ENCODE measurements around the gene RND1.
"Not testable (repeated sequence)": the region's sequence is repeated elsewhere in the genome, so short reads cannot be mapped to it uniquely, and the experiment has no call there.

RND1 gene

DNA sequence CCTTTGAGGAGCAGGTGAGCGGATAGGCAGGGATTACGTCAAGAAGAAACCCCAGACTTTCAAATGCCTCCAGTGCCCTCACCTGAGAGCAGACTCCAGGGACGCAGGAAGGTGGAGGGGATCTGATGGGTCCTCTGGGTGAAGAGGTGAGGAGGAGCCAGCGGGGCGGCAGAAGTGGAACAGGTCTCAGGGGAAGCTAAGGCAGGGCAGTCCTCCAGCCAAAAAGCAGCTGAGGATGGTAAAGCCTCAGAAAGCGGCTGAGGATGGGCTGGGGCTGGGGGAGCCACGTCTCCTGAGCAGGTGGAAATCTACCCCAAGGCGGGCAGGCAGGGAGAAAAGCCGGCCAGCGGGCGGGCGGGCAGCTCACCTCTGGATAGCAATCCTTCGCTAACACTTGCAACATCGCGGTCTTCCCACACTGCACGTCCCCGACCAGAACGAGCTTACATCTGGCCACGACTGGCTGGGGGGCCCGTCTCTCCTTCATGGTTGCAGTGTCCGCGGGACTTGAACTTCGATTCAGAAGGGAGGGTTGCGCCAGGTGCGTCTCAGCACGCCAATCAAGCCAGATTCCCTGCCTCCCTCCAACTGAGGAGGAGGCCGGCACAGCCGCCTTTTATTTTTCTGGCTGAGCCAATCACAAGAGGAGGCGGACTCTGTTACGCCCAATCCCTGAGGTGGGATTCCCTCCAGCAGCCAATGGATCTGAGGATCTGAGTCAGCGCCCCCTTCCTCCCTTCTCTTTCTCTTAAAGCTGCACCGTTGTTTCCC is at the start of gene RND1:
TSS of gene RND1 (minus strand) at position 590 of the 771 bp plus-strand sequence. CDS start at position 487, 103 bp downstream.
- in situ Hi-C loops (cut with MboI; ENCODE audit: low sequenced_read_pairs), result no loop called here

DNA sequence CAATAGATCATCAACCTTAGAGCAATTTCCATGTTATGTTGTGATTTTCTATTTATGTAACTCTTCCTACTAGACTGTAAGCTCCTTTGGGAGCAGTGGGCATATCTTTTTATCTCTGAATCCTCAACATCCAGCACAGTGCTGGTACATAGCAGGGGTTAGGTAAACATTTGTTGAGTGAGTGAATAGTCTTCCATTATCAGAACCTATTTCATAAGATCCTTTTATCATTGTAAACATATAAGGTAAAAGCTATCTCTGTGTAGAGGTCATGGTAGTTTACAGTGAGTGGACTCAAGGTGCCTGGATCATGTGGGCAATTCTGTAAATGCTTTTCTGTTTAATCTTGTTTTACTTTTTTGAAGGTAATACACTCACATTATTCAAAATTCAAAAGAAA is 44.5 kb upstream of the RND1 start:
- in situ Hi-C loops (cut with MboI; ENCODE audit: low sequenced_read_pairs), result no loop called here

DNA sequence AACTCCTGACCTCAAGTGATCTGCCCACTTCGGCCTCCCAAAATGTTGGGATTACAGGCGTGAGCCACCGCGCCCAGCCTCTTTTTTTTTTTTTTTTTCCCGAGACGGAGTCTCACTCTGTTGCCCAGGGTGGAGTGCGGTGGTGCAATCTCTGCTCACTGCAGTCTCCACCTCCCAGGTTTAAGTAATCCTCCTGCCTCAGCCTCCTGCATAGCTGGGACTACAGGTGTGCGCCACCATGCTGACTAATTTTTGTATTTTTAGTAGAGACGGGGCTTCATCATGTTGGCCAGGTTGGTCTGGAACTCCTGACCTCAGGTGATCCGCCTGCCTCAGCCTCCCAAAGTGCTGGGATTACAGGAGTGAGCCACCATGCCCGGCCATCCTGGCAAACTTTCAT is 44.0 kb upstream of the RND1 start:
- in situ Hi-C loops (cut with MboI; ENCODE audit: low sequenced_read_pairs), result not testable (repeated sequence)

DNA sequence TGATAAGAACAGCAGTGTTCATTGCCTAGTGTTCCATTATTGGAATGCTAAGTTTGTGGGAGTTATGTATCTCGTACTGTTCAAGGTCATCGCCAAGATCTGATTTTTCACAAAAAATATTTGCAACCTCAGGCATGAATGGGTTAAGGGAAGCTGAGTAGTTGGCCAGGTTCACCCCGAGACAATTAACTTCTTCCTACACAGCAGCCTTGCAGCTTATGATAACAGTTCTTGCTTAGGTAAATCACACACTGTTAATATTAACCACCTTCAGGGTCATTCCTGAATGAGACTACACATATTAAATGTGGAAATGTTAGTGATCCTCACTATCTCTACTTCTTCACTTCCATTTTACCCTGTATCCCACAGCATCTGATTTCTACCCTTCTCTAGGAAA is 41.6 kb upstream of the RND1 start:
- in situ Hi-C loops (cut with MboI; ENCODE audit: low sequenced_read_pairs), result no loop called here

DNA sequence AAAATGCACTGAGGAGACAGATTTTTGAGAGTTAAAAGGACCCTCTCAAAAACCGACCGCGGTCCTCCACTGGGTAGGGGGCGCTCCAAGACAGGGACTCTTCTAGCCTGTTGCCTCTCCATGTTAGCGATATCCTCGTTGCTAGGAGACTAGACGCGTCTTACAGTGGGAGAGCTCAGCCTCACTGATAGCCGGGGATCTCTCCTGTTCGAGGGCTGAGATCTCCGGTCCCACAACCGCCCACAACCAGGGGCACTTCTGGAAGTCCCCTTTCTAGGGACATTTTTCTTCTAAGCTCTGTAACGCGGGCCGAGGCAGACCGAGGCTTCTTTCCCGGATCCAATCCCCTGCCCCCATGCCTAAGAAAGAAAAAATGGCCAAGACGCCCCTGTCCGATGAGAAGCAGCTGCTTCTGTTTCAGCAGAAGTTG is 38.3 kb upstream of the RND1 start:
- in situ Hi-C loops (cut with MboI; ENCODE audit: low sequenced_read_pairs), result no loop called here

DNA sequence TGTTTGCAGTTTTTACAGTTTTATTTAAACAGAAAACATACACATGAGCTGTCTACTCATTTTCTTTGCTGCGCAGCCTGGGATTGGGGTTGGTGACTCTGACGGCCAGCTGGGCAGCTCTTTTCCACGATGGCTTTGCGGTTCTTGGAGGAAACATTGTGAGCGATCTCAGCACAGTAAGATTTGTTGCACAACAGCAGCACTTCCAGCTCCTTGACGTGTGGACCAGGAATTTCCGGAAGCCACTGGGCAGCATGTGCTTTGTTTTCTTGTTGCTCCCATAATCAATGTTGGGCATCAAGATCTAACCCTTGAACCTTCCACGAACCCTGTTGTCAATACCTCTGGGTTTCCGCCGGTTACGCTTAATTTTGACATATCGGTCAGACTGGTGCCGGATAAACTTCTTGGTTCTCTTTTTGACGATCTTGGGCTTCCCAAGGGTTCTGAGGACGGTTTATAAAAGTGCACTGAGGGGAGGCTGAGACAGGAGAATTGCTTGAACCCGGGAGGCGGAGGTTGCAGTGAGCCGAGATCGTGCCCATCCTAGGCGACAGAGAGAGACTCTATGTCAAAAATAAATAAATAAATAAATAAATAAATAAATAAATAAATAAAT is 37.8 kb upstream of the RND1 start:
- in situ Hi-C loops (cut with MboI; ENCODE audit: low sequenced_read_pairs), result no loop called here

DNA sequence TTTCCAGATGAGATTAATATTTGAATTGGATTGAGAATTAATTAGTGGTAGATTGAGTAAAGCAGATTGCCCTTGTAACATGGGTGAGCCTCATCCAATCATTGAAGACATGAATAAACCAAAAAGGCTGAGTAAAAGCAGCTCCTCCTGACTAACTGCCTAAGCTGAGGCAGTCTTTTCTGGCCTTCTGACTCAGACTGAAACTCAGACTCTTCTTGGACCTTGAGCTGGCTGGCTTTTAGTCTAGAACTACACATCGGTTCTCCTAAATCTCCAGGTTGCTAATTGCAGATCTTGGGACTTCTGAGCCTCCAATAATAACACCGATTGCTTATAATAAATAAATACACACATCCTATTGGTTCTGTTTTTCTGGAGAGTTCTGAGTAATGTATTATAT is 35.6 kb upstream of the RND1 start:
- in situ Hi-C loops (cut with MboI; ENCODE audit: low sequenced_read_pairs), result no loop called here

DNA sequence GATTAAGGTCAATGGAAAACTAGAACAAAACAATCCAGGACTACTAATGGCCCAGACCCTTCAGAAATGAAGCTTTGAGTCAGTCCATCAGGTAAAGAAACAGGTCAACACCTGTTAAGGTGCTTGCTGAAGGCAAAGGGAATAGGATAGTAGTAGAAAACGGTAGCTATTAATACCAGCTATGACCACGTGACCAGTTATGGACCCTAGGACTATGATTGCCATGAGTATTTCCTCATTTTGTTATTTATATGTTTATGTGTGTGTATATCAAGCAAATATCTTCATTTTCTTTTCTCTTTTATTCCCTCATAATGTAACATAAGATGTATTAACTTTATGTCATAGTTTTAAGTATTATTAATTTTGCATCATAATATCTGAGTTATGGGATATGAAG is 34.0 kb upstream of the RND1 start:
- in situ Hi-C loops (cut with MboI; ENCODE audit: low sequenced_read_pairs), result no loop called here

DNA sequence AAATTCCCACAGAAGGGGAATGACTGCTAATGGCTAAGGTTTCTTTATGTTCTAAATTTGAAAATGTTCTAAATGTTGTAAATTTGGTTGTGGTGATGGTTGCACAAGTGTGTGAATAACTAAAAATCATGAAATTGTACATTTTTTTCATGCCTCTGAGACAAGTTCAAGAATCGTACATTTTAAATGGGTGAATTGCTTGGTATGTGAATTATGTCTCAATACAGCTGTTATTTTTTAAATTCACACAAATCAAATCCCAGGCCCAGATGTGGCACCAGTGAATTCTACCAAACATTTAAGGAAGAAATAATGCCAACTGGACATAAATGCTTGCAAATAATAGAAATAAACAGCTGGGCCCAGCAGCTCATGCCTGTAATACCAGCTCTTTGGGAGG is 28.6 kb upstream of the RND1 start:
- in situ Hi-C loops (cut with MboI; ENCODE audit: low sequenced_read_pairs), result no loop called here

DNA sequence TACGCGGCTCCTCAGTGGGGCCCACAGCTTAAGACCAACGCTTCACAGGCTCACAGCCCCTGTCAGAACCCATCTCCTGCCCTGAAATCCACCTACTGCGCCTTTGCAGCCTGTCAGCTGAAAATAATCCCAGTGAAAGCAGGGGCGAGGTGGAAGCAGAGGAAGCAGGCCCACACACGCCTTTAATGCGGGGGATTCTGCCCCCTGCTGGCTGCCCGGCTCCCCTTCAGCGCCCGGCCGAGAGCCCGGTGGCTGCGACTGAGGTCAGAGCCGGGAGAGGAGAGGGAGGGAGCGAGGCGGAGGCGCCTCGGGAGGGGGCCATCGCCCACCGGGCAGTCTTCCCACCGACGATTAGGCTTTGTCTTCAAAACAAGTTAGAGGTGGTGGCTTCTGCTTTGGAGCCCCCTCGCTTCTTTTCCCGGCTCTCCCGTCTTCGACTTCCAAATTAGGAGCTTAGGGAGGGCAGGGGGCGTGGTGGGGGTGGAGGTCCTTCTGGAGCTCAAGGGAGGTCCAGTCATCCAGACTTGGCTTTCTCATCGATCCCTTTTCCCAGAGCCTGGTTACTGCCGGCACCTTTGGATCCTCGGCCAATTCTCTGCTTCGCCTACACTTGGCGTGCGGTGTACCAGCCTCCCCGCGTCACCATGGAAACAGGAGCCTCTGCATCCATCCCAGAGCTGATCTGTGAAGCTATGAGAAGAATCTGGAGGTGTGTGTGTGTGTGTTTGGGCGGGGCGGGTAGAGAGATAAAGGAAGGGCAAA is 25.2 kb upstream of the RND1 start:
- in situ Hi-C loops (cut with MboI; ENCODE audit: low sequenced_read_pairs), result no loop called here

DNA sequence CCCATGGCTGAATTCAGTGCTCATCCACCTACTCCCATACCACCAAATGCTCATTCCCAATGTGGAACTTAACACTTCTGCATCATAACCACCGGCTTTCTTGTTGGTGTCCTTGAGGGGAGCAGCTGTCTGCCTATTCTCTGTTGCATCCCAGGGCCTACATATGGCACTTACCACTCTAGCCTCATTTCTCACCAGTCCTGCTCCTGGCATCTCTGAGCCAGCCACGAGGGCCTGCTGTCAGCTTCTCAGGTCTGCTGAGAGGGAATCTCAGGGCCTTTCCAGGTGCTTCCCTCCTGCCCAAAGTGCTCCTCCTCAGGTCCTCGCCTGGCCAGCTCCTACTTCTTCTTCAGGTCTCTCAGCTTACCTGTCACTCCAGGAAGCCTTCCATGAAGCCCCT is 24.0 kb upstream of the RND1 start:
- in situ Hi-C loops (cut with MboI; ENCODE audit: low sequenced_read_pairs), result no loop called here

DNA sequence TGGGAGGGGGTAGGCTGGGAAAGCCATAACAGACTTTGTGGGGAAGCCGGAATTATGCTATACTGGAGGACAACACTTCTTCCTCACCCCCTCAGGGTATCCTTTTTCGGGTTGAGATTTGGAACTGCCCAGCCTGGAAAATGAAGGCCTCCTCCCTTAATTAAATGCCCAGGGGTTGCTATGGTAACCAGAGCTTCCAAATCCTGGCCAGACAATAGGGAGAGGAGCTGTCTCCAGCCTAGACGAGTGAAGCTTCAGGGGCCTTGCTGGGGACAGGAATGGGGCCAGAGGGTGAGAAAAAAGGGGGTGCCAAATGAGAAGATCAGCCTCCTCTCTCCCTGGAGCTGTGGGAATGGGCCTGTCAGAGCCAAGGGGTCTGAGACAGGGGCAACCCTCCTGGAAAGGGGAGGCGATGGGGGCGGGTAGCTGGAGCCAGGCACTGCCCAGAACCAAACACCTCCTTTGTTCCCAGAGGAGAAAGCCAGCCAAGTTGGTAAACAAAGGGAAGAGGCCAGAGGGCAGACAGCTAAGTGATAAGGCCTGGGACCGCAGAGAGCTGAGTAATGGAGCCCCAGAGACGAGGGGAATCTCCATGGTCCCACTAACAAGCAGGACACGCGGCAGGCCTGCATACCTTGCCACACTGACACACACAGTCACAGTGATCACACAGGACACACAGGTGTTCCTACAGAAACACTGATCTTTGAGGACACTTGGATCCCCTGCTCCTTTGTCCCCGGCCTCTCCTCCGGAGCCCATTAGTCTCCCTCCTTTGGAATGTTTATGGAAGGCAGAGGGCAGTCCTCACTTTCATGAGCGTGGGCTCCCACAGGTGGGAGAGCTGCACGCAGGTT is 17.9 kb upstream of the RND1 start:
- in situ Hi-C loops (cut with MboI; ENCODE audit: low sequenced_read_pairs), result no loop called here

DNA sequence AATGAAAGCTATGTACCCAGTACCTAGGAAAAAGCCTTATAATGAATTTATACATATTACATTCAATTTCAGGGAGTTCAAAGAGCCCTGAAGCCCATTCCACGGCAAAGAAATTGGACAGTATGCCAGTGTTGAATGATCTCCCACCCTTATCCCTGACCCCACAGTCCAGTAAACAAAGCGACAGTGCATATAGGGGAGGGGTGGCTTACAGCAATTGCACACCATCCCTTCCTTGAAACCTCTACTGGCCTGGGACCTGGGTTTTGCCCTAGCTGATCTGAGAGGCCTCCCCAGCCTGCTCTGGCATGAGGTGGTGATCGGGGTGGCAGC is 17.3 kb upstream of the RND1 start:
- in situ Hi-C loops (cut with MboI; ENCODE audit: low sequenced_read_pairs), result no loop called here

DNA sequence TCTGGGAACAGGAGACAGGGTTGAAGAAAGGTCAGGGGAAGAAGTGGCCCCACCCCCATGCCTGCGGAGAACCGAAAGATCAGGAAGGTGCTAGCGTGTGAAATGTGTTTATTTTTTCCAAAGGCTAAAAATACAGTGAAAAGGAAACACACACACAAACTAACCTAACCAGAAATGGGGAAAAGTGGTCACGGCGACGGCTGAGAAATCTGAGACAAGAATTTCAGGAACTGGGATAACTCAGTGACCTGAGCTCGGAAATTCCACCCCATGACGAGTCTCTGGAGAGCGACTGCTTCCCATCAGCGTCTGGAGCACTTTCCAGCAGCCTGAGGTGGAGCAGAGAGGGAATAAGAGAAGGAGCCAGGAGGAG is 16.6 kb upstream of the RND1 start:
- in situ Hi-C loops (cut with MboI; ENCODE audit: low sequenced_read_pairs), result no loop called here

DNA sequence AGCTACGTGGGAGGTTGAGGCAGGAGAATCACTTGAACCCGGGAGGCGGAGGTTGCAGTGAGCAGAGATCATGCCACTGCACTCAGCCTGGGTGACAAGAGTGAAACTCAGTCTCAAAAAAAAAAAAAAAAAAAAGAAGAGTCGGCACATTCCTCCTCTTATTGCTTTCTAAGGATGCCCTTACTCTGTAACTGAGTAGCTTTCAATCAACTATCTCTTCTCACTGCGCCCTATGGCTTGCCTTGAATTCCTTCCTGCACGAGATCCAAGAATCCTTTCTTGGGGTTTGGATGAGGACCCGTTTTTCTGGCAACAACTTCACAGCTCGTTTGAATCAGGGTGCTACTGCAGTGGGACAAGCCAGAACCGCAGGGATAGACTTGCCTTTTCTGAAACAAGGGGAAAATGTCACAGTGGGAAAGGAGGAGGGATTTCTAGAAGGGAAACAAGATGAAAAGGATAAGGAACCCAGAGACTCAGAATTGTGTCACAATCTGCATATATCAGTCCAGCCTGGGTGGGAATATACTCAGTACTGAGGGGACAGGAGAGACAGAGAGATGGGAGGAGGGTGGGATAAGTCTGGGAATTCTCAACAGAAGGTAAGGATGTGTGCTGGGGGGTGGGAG is 16.1 kb upstream of the RND1 start:
- in situ Hi-C loops (cut with MboI; ENCODE audit: low sequenced_read_pairs), result no loop called here

DNA sequence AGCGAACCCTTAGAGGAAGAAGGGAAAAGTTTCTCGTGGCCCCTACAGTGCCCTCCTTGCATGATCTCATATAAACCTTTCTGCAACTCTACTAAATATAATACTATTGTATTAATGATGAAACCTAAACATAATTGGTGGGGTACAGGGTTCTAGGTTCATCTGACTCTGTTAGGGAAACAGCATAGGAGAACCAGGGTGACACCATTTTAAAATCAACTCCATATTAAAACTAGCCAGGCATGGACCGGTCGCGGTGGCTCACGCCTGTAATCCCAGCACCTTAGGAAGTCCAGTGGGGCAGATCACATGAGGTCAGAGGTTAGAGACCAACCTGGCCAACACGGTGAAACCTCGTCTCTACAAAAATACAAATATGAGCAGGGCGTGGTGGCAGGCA is 15.0 kb upstream of the RND1 start:
- in situ Hi-C loops (cut with MboI; ENCODE audit: low sequenced_read_pairs), result no loop called here

DNA sequence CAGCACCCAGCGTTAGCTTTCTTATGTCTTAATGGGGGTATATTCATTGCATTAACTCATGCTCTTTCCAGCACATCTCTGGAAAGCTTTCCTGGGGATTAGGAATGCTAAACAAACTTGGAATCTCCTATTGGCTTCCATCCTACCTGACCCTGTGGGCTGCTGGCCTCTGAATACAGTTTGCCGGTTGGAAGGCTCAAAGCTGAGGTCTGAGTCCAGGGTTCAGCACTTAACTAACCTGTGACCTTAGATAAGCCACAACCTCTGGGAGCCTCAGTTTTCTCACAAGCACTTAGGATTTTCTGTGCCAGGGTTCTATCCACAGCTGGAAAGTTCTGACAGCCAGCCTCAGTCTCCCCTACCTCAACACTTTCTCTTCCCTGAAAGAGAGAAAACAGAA is 12.9 kb upstream of the RND1 start:
- in situ Hi-C loops (cut with MboI; ENCODE audit: low sequenced_read_pairs), result no loop called here

DNA sequence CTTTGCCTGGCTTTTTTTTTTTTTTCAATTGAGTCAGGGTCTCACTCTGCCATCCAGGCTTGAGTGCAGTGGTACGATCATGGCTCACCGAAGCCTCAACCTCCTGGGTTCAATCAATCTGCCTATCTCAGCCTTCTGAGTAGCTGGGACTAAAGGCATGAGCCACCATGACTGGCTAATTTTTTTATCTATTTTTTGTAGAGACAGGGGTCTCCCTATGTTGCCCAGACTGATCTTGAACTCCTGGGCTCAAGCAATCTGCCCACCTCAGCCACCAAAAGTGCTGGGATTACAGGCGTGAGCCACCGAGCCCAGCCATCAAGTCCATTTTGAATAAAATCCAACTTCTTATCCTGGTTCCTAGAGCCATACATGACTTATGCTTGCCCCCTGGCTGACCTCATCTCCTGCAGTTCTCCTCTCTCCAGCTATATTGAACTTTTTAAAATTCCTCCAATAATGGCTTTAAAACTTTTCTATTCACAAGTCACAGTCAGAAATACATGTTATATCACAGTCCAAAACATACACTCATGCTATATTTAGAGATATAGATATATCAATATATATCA is 10.4 kb upstream of the RND1 start:
- in situ Hi-C loops (cut with MboI; ENCODE audit: low sequenced_read_pairs), result no loop called here

DNA sequence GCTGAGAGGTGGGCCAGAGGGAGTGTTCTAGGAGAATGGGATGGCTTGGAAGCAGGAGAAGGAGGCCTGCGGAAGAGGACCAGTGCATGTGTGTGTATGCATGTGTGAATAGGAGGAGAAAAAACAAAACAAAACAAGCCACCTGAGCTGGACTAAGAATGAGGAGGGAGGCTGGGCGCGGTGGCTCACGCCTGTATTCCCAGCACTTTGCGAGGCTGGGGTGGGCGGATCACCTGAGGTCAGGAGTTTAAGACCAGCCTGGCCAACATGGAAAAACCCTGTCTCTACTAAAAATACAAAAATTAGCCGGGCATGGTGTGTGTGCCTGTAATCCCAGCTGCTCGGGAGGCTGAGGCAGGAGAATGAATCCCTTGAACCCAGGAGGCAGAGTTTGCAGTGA is 7.9 kb upstream of the RND1 start:
- in situ Hi-C loops (cut with MboI; ENCODE audit: low sequenced_read_pairs), result not testable (repeated sequence)

DNA sequence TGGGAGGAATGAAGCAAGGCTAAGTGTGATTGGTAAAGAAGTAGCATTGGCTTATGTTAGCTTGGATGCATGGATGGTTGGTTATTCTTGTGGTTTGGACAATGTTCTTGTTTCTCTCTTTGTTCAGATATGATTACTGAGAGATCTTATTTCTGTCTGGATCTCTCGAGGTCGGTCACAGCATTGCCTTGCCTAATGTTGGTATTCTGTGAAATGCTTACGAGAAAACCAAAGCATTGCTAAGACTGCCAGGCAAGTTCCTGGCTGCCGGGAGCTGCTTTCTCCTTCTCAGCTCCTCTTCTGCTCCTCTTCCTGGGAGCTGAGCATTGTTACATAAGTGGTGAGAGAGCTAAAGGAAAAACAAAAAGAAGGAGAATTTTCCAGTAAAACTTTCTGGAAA is 7.4 kb upstream of the RND1 start:
- in situ Hi-C loops (cut with MboI; ENCODE audit: low sequenced_read_pairs), result no loop called here
